NCI-H345 (cell line): ENCODE measurements around the gene CBLC.
"Not testable (repeated sequence)": the region's sequence is repeated elsewhere in the genome, so short reads cannot be mapped to it uniquely, and the experiment has no call there.

Experiments
- DNase-seq: peaks from one replicate; lab custom pipeline; 2025; lab: John Stamatoyannopoulos, UW

The CBLC gene

DNA sequence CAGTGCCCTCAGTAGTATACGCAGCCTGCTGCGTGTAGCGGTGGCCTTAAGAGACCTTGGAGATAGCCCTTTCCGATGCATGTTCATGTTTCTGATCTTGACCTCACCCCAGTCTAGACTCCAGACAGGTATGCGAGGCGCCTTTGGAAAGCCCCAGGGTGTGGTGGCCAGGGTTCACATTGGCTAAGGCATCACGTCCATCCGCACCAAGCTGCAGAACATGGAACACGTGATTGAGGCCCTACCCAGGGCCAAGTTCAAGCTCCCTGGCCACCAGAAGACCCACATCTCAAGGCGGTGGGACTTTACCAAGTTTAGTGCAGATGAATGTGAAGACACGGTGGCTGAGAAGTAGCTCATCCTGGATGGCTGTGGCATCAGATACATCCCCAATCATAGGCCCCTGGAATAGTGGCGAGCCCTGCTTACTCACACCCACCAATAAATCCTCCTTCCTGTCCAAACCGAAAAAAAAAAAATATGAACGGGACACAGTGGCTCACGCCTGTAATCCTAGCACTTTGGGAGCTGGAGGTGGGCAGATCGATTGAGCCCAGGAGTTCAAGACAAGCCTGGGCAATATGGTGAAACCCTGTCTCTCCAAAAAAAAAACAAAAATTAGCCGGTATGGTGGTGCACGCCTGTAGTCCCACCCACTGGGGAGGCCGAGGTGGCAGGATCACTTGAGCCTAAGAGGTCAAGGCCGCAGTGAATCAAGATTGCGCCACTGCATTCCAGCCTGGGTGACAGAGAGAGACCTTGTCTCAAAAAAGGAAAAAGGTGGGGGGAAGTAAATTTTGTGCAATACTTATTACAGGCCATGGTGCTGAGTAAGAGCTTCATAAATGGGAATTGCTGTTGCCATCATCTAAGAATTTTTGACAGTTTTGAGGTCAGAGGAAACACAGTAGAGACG lies 12.4 kb upstream of the CBLC start:
- no peak for DNase-seq

DNA sequence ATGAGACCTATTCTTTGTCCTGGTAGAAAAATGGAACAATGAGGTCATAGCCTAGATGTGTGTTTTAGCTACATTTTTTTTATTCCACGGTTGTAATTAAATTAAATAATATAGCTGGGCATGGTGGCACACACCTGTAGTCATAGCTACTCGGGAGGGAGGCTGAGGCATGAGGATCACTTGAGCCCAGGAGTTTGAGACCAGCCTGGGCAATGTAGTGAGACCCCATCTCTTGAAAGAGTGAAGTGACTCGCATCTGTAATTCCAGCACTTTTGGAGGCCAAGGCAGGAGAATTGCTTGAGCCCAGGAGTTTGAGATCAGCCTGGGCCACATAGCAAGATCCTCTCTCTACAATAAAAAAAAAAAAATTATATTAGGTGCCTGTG lies 11.7 kb upstream of the CBLC start:
- no peak for DNase-seq

DNA sequence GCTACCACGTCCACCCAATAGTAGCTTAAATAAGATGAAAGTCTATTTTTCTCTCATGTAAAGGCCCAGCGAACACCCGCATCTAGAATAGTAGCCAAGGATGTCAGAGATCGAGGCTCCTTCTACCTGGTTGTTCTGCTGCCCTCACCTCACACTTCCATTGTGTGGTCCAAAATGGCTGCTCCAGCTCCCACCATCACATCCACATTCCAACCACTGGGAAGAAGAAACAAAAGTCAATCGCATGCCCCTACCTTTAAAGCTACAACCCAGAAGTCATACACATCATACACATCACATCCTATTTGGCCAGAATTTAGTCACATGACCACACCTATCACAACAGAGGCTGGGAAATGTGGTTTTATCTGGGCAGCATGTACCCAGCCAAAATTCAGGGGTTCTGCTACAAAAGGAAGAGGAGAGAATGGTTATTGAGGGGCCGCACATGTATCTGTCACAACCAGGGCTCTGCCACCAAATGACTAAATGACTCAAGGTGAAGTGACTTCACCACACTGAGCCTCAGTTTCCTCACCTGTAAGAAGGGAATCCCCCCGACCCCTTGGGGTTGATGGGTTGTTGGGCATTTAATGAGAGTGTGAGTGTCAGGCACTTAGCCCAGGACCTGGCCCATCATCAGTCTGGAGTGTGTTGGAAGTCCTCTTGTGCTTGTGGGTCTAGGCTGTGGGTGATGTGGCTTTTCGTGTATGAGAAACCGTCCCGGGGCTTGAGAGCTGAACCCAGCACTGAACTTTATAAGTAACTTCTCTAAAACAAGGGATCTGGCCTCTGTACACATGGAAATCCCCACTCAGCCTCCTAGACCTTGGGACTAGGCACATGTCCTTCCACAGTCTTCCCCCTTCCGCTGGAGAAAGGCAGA lies 10.2 kb upstream of the CBLC start:
- DNase-seq = no peak

DNA sequence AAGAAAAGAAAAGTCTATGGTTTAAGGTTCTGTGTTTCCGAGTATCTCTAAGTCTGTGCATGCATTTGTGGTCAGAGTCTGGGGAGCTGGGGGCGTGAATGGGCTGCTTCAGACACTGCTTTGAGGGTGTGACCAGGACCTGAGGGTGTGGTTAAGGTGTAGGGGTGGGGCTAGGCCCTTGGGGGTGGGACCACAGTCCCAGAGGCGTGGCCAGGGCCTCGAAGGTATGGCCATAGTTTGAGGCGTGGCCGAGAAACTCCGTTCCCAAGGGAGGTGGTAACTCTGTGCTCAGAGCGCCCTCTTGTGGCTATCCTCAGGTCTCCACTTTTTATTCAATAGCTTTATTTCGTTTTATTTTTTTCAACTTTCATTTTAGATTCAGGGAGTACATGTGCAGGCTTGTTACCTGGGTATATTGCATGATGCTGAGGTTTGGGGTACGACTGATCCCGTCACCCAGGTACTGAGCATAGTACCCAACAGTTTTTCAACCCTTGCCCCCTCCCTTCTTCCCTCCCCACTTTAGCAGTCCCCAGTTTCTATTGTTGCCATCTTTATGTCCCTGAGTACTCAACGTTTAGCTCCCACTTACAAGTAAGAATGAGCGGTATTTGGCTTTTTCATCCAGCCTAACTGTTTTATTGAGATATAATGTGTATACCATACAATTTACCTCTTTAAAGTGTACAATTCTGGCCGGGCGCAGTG lies 7.0 kb upstream of the CBLC start:
- DNase-seq = peak; percentile 83

DNA sequence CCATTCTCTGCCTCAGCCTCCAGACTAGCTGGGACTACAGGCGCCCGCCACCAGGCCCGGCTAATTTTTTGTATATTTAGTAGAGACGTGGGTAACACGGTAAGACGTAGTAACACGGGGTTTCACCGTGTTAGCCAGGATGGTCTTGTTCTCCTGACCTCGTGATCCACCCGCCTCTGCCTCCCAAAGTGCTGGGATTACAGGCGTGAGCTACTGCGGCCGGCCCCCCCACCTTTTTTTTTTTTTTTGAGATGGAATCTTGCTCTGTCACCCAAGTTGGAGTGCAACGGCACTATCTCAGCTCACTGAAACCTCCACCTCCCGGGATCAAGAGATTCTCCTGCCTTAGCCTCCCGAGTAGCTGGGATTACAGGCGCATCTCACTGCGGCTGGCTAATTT lies 5.5 kb upstream of the CBLC start:
- DNase-seq = not testable (repeated sequence)

DNA sequence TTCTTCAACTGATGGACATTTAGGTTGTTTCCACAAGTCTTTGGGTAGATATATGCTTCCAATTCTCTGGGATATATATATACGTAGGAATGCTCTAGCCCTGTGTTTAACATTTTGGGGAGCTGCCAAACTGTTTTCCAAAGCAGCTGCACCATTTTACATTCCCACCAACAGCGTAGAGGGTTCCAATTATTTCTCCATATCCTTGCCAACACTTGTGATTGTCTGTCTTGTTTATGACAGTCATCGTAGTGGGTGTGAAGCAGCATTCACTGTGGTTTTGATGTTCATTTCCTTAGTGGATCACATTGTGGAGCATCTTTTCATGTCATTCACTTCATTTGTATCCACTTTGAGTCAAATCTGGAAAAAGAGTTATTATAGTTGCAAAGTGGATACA lies 4.7 kb upstream of the CBLC start:
- no peak for DNase-seq

DNA sequence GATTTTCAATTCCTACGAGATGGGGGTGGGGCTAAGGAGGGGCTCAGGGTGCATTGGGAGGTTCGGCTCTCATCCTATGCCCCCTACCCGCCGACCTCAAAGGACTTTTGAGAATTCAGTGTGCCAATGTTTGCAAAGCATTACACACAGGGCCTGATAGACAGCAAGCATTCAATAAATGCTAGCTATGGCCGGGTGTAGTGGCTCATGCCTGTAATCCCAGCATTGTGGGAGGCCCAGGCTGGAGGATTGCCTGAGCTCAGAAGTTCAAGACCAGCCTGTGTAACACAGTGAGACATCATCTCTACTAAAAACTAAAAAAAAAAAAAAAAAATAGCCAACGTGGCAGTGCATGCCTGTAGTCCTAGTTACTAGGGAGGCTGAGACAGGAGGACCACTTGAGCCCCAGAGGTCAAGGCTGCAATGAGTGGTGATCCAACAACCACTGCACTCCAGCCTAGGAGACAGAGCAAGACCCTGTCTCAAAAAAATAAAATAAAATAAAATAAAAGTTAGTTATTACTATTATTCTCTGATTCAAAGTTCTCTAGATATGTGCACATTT lies 1.9 kb upstream of the CBLC start:
- DNase-seq = no peak

DNA sequence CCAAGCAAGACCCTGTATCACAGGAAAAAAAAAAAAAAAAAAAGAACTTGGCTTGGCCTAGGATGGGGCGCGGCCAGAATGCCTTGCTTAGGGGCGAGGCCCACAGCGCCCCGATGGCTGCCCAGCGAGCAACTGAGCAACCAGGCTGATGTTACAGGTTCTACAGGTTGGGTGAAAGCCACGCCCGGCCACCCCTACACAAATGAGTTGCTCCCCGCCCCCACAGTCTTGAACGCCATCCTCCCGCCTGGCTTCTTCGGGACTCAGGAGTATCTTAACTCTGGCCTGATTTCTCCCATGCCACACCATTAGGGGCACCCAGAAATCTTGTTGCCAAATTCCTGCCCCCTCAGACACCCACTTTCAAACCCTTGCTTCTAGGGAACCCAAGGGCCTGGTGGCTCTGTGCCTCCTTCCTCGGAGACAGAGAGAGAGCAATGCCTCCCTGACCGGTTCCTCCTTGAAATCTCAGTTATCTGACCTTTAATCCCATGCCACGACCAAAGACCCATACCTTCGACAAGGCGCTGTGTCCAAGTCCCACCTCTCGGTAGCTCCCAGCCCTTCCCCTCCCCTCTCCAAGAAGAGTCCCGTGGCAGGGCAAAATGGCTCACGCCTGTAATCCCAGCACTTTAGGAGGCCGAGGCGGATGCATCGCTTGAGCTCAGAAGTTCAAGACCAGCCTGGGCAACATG lies 1.1 kb upstream of the CBLC start:
- no peak for DNase-seq

DNA sequence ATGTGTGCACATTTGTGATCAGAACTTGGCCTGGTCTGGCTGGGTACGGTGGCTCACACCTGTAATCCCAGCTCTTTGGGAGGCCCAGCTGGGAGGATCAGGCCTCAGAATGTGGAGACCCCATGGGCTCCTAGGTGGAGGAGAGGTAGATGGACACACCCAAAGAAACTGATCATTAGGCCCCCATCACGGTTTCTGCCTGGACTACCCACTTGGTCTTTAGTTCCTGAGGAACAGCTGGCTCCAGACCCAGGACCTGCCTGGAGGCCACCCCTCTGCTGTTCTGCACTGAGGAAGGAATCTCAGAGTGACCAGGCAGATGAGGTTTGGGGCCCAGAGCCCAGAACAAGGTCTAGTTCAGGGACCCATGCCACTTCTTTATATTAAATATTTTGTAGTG lies 1.5 kb downstream of the CBLC start:
- DNase-seq = no peak

DNA sequence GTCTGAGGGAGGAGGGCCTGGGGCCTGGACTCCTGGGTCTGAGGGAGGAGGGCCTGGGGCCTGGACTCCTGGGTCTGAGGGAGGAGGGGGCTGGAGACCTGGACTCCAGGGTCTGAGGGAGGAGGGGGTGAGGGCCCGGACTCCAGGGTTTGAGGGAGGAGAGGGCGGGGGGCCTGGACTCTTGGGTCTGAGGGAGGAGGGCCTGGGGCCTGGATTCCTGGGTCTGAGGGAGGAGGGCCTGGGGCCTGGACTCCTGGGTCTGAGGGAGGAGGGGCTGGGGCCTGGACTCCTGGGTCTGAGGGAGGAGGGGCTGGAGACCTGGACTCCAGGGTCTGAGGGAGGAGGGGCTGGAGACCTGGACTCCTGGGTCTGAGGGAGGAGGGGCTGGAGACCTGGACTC lies 4.0 kb downstream of the CBLC start:
- not testable (repeated sequence) for DNase-seq

DNA sequence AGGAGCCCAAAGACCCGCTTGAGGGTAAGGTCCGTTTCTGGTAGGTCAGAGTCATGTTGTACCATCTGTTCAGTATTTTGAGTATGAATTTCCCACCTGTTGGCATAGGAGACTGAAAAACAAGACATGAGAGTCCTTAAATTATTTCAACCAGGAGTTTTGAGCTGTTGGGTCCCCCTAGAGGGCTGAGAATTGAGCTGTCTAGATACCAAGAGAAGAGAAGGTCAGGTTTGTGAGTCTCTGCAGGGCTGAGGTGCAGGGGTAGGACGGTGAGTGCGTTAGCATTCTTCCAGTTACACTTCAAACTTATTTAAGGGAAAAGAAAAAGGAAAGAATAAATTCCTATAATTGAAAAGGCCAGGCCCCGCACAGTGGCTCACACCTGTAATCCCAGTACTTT lies 5.0 kb downstream of the CBLC start:
- DNase-seq = no peak

DNA sequence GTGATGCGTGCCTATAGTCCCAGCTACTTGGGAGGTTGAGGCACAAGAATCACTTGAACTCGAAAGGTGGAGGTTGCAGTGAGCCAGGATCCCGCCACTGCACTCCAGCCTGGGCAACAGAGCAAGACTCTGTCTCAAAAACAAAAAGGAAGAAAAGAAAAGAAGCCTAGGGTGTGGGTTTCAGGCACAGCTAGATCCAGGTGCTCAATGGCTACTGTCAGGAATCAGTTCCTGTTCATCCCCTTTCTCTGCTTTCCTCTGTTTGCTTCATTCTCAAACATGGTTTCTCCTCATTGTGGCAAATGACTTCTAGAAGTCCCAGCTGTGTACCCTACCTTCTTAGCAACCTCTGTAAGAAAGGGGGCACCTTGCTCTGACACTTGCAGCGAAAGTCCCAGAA lies 5.9 kb downstream of the CBLC start:
- no peak for DNase-seq

DNA sequence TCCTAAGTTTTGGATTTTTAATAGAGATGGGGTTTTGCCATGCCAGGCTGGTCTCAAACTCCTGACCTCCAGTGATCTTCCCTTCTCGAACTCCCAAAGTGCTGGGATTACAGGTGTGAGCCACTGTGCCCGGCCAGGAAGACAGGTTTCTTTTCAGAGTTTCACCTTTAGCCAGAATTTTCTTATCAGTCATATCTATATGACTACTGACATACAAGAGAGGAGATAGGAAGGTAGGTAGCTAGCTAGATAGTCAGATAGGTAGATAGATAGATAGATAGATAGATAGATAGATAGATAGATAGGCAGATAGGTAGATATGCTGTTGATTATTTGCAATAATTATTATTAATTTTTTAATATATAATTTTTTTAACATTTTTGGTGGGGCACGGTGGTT lies 7.6 kb downstream of the CBLC start:
- no peak for DNase-seq

DNA sequence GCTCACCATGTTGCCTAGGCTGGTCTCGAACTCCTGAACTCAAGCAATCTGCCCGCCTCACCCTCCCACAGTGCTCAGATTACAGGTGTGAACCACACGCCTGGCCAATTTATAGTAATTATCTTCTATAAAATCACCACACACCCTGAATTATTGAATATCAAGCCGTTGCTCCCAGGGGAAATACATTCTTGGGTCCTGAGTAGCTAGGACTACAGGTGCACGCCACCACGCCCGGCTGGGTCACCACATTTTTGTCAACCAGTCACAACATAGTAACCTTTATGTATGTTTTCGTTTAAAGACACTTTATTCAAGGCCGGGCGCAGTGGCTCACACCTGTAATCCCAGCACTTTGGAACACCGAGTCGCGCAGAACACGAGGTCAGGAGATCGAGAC lies 8.3 kb downstream of the CBLC start:
- DNase-seq = no peak

DNA sequence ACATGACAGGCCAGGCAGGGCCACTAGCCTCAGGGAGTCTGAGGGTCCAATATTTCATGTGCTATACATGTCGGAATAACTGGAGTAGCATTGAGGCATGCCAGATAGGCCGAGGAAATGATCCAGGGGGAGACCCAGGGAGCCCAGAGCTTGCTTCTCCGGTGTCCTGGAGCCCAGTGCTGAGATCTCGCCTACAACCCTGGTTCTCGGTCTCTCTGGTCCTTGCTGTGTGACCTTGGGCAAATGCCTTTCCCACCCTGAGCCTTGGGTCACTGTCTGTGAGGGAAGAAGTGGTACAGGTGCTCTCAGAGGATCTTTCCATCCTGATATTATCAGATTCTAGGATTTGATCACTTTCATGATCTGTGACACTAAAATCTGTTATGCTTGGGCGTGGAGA lies 11.3 kb downstream of the CBLC start:
- DNase-seq = no peak

DNA sequence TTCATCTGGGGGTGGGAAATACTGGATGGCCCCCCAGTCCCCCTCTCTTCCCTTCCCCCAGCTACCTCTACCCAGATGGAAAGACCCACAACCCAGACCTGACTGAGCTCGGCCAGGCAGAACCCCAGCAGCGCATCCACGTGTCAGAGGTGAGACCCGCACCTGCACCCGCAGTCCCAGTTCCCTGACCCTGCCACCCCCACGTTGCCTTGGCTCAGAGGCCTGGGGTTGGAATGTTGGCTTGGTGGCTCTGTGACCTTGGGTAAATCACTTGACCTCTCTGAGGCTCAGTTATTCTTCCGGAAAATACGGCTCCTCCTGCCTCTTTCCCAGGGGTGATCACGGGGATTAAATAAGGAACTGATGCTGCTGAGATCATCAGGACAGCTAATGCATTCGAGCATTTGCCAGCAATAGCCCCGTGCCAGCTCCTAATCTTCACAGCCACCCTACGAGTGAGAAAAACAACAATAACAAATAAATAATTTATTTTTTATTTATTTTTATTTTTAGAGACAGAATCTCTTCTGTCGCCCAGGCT lies 12.3 kb downstream of the CBLC start:
- DNase-seq = no peak

DNA sequence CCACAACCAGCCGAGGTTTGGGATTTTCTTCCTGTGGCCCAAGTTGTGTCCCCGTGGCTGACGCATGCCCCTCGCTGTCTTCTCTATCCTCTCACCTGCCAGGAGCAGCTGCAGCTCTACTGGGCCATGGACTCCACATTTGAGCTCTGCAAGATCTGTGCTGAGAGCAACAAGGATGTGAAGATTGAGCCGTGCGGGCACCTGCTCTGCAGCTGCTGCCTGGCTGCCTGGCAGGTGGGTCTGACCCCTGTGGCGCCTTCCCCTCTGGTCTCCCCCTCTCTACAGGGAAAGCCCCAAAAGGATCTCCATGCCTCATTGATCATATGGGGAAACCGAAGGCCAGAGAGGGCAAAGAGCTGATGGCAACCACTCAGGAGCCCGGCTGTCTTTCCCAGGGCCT lies 14.6 kb downstream of the CBLC start:
- peak; percentile 75 for DNase-seq

DNA sequence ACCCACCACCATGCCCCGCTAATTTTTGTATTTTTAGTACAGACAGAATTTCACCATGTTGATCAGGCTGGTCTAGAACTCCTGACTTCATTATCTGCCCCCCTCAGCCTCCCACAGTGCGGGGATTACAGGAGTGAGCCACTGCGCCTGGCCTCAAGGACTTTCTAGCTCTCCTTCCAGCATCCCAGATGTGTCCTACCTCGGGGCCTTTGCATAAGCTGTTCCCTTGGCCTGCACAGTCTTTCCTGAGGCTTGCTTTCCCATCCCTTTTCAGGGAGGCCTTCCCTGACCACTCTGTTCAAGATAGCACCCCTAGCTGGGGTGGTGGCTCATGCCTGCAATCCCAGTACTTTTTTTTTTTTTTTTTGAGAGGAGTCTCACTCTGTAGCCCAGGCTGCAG lies 16.9 kb downstream of the CBLC start:
- no peak for DNase-seq

DNA sequence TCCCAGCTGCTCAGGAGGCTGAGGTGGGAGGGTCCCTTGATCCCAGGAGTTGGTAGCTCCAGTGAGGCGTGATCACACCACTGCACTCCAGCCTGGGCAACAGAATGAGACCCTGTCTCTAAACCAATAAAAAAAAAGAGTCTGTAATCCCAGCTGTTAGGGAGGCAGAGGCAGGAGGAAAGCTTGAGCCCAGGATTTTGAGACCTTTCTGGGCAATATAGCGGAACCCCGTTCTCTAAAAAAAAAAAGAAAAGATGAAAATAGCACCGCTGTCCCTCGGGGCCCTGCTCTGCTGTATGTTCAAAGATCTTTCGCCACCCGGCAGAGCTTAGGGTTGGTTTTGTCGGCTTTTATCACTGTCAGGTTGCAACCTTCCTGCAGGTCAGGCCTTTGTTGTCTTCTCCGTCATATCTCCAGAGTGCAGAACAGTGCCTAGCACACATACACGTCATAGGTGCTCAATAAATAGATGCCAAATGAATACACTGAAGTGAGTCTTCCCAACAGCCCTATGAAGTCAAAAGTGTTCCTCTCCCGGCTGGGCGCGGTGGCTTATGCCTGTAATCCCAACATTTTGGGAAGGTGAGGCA lies 17.8 kb downstream of the CBLC start:
- DNase-seq = no peak

DNA sequence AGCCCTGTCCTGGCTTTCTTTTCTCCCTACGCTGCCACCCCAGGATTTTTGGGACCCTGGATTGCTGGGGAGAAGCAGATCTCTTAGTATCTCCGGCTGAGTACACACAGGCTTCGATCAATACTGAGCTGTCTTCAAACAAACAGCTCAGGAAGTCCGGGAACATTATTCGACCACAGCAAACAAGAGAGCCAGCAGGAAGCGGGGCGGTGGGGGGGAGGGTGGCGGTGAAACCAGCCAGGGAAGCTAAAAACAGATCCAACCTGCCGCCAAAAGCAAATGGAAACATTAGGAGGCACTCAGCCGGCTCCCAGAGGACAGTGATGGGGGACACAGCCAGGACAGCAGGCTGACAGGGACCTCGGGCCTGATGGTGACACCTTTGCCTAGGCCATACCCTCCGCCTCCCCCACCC lies 19.0 kb downstream of the CBLC start:
- DNase-seq = peak; percentile 77
